ENCODE data around the gene SPATS2.

Gene SPATS2

GRCh38 chr12:49567302-49567610 is 200.0 kb downstream of the SPATS2 start:
- DNase-seq (ENCODE audit: low read depth), result no peak
- TF ChIP-seq CTCF (conservative IDR thresholded peaks at IDR 0.05; ENCODE audit: low read length), result no peak
- H3K4me3 ChIP-seq (ENCODE audit: low read length), result peak overlapping the region; percentile 100

GRCh38 chr12:49567611-49568441 is 200.6 kb downstream of the SPATS2 start, which contains the start of gene MCRS1:
TSS of gene MCRS1 (minus strand) at chr12:49568142. CDS start at chr12:49566731, 1,411 bp downstream.
- H3K4me3 ChIP-seq (ENCODE audit: low read length), result peak within 1 kb of the TSS; percentile 100
- DNase-seq (ENCODE audit: low read depth), result peak; percentile 90
- no peak for TF ChIP-seq CTCF (conservative IDR thresholded peaks at IDR 0.05; ENCODE audit: low read length)

- no peak for TF ChIP-seq CTCF (conservative IDR thresholded peaks at IDR 0.05; ENCODE audit: low read length)
- H3K4me3 ChIP-seq (ENCODE audit: low read length), result peak overlapping the region; percentile 100
- no peak for DNase-seq (ENCODE audit: low read depth)
These were observed 201.3 kb downstream of the SPATS2 start for GRCh38 chr12:49568442-49569162.
